ENCODE measurements around the gene HDHD5. TPM values are rescaled to one million over a fixed set of nuclear protein-coding genes. Genes with fewer than 3 reads are reported as not detected.

HDHD5 gene
- total RNA-seq, 2 experiments from 2014 or later: 68.1 to 71.4 TPM

GRCh38 chr22:17117400-17117799 is 41.7 kb downstream of the HDHD5 start:
- intact Hi-C loops (cut with micrococcal nuclease): no loop called here
- TF ChIP-seq, protein P1, sequence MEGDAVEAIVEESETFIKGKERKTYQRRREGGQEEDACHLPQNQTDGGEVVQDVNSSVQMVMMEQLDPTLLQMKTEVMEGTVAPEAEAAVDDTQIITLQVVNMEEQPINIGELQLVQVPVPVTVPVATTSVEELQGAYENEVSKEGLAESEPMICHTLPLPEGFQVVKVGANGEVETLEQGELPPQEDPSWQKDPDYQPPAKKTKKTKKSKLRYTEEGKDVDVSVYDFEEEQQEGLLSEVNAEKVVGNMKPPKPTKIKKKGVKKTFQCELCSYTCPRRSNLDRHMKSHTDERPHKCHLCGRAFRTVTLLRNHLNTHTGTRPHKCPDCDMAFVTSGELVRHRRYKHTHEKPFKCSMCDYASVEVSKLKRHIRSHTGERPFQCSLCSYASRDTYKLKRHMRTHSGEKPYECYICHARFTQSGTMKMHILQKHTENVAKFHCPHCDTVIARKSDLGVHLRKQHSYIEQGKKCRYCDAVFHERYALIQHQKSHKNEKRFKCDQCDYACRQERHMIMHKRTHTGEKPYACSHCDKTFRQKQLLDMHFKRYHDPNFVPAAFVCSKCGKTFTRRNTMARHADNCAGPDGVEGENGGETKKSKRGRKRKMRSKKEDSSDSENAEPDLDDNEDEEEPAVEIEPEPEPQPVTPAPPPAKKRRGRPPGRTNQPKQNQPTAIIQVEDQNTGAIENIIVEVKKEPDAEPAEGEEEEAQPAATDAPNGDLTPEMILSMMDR (IDR thresholded peaks at IDR 0.05): no peak
- no peaks in the 10 kb centered on the region for H3K9me3 Mint-ChIP-seq
- H3K27me3 Mint-ChIP-seq: peaks cover 9% of the 10 kb centered on the region
- no peak for DNase-seq
- ATAC-seq: no peak
- ChIA-PET POLR2A (interaction anchor here (1.0 to 1.6 kb wide), 2 partner anchors 15 to 18 kb away, joined by 3 read pairs; no protein-coding TSS in a partner anchor), CTCF (interaction anchor here (1.3 to 4.2 kb wide), 3 partner anchors 10 to 55 kb away, joined by 4 to 18 read pairs (median 4); no protein-coding TSS in a partner anchor)
- H3K4me1 Mint-ChIP-seq (ENCODE audit: low read depth): peaks cover 53% of the 10 kb centered on the region
- no peak overlapping the region for H3K4me3 Mint-ChIP-seq
- peak overlapping the region; percentile 35 for H3K27ac Mint-ChIP-seq
- H3K36me3 Mint-ChIP-seq (ENCODE audit: low read depth): no peaks in the 10 kb centered on the region

DNA sequence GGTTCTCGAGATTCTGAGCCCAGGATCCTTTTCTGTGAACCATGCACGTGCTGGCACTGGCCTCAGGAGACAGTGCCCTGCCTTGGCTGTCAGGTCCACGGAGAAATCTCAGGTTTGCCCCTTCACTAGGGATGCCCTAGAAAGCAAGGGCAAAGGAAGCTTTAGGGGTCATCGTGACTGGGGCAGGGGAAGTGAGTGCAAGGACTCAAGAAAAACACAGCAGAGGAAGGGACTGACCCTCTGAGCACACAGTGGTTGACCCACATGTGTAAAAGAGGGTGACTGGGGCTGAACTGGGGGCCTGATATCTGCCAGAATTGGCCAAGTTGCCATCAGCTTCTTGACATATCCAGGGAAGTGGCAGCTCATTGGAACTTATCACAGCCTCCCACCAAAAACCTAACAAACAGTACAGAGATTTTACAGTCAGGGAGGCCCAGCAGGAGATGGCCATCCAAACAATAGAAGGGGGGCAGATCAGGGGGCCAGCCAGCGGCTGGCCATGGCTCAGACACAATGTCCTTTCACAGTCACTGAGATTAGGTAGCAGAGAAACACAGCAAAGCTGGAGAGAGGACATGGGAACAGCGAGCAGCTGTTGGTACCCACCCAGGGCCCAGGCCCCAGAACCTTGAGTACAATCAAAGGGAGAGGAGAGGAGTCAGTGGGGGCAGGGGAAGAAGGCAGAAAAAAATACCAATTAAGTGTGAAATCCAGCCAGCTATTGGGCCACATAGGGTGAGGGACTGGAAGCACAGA is 42.3 kb downstream of the HDHD5 start:
- ChIA-PET CTCF (interaction anchor here (0.9 to 4.2 kb wide), 5 partner anchors 8 to 55 kb away, joined by 3 to 18 read pairs (median 7); no protein-coding TSS in a partner anchor), POLR2A (interaction anchor here (0.7 to 1.8 kb wide), 5 partner anchors 10 to 42 kb away, joined by 3 to 5 read pairs (median 4); partner anchors contain the start of gene HDHD5)
- TF ChIP-seq, protein P1 (IDR thresholded peaks at IDR 0.05): no peak
- Mint-ChIP-seq H3K4me1 (ENCODE audit: low read depth) (peaks cover 54% of the 10 kb centered on the region), H3K27me3 (peaks cover 4% of the 10 kb centered on the region), H3K9me3 (no peaks in the 10 kb centered on the region), H3K4me3 (no peak overlapping the region), H3K27ac (peak overlapping the region; percentile 86), H3K36me3 (ENCODE audit: low read depth) (no peaks in the 10 kb centered on the region)
- DNase-seq (no peak), ATAC-seq (no peak)
- intact Hi-C loops (cut with micrococcal nuclease): no loop called here

DNA sequence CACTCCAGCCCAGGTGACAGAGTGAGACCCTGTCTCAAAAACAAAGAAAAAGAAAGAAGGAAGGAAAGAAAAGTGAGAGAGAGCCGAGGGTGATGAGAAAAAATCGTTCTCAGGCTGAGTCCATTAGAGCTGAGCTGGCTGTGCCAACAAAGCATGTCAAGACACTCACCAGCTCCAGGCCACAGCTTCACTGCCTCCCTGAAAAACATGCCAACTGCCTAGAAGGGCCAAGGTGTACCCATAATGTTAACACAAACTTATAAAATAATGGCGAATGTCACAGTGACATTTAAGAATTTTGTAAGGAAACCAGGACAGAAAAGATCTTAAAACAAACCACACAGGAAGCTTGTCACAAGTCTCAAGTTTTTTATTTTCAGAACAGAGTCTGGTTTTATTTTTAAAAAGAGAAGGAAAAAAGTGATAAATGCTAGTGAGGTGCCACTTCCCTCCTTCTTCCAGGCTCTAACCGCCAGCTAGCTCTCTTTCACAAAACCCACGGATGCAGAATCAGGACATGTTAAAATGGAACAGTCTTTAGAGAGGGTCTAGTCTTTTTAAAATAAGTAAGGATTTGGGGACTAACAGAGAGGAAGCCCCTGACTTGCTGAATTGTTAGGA is 43.0 kb downstream of the HDHD5 start:
- peak overlapping the region; percentile 0 for H3K4me3 Mint-ChIP-seq
- intact Hi-C loops (cut with micrococcal nuclease): no loop called here
- POLR2A ChIA-PET: interaction anchor here (0.8 to 1.8 kb wide), 4 partner anchors 9 to 43 kb away, joined by 3 to 5 read pairs (median 4); partner anchors contain the start of gene HDHD5
- TF ChIP-seq, protein P1 (IDR thresholded peaks at IDR 0.05): no peak
- CTCF ChIA-PET: interaction anchor here (0.9 to 4.2 kb wide), 4 partner anchors 9 to 56 kb away, joined by 3 to 18 read pairs (median 8); no protein-coding TSS in a partner anchor
- H3K36me3 Mint-ChIP-seq (ENCODE audit: low read depth): no peaks in the 10 kb centered on the region
- ATAC-seq (no peak), DNase-seq (no peak)
- H3K27ac Mint-ChIP-seq: peak overlapping the region; percentile 86
- H3K4me1 Mint-ChIP-seq (ENCODE audit: low read depth): peaks cover 53% of the 10 kb centered on the region
- no peaks in the 10 kb centered on the region for H3K9me3 Mint-ChIP-seq
- no peaks in the 10 kb centered on the region for H3K27me3 Mint-ChIP-seq

- Mint-ChIP-seq H3K27ac (no peak overlapping the region), H3K4me3 (no peak overlapping the region), H3K4me1 (ENCODE audit: low read depth) (peaks cover 53% of the 10 kb centered on the region), H3K27me3 (no peaks in the 10 kb centered on the region), H3K9me3 (no peaks in the 10 kb centered on the region), H3K36me3 (ENCODE audit: low read depth) (no peaks in the 10 kb centered on the region)
- intact Hi-C loops (cut with micrococcal nuclease): no loop called here
- ChIA-PET CTCF (interaction anchor here (2.5 to 4.2 kb wide), 2 partner anchors 8 to 56 kb away, joined by 9 to 18 read pairs; no protein-coding TSS in a partner anchor), POLR2A (interaction anchor here (1.4 to 1.8 kb wide), 3 partner anchors 9 to 44 kb away, joined by 3 to 5 read pairs (median 4); partner anchors contain the start of gene HDHD5)
- ATAC-seq (no peak), DNase-seq (no peak)
- TF ChIP-seq, protein P1 (IDR thresholded peaks at IDR 0.05): no peak
These were observed 43.8 kb downstream of the HDHD5 start for GRCh38 chr22:17115236-17115635.

Data from activated CD8-positive, alpha-beta T cell treated with anti-CD3 and anti-CD28 coated beads for 36 hours (primary cell).